Neural cell (in vitro differentiated cells): ENCODE data around the gene ZFAND2A. TPM values are rescaled to one million over a fixed set of nuclear protein-coding genes. Genes with fewer than 3 reads are reported as not detected.

Experiments used
- H2AFZ ChIP-seq: fragments of 200-600, 300-800 bp; sonication (generic), shearing (Covaris generic); 2 replicates; pipeline ENCODE4 v1.6.0; 2014; ENCODE audit warnings: low read depth, mild to moderate bottlenecking, antibody characterized with exemption, low read length, moderate library complexity
- H3F3A ChIP-seq: fragments of 200-600 bp; shearing (Covaris generic); 2 replicates; pipeline ENCODE4 v1.6.1; 2016; ENCODE audit warnings: mild to moderate bottlenecking, moderate library complexity, mixed read lengths, antibody characterized with exemption, low read length; ENCODE audit not compliant: insufficient read depth, poor library complexity, severe bottlenecking
- H3K27ac ChIP-seq: fragments of 200-600, 300-800 bp; sonication (generic), shearing (Covaris generic); 2 replicates; pipeline ENCODE4 v1.5.1; 2014; ENCODE audit warnings: mild to moderate bottlenecking, low read length, moderate library complexity
- H3K27me3 ChIP-seq: fragments of 300-800, 200-600 bp; sonication (generic), shearing (Covaris generic); 2 replicates; pipeline ENCODE4 v1.6.0; 2014; ENCODE audit warnings: mild to moderate bottlenecking, low read depth, low read length, moderate library complexity; ENCODE audit not compliant: insufficient read depth
- H3K36me3 ChIP-seq: fragments of 300-800, 200-600 bp; sonication (generic), shearing (Covaris generic); 2 replicates; pipeline ENCODE4 v1.5.1; 2014; ENCODE audit warnings: mild to moderate bottlenecking, antibody characterized with exemption, low read length, moderate library complexity; ENCODE audit not compliant: insufficient read depth
- H3K4me2 ChIP-seq: fragments of 300-800, 200-600 bp; sonication (generic), shearing (Covaris generic); 2 replicates; pipeline ENCODE4 v1.6.0; 2014; ENCODE audit warnings: mild to moderate bottlenecking, low read length
- H3K4me3 ChIP-seq: fragments of 300-800, 200-600 bp; sonication (generic), shearing (Covaris generic); 2 replicates; pipeline ENCODE4 v1.5.1; 2014; ENCODE audit warnings: mild to moderate bottlenecking, low read length, moderate library complexity
- H3K79me2 ChIP-seq: fragments of 200-600 bp; shearing (Covaris generic); replicated peaks from 2 replicates; pipeline ENCODE4 v1.6.0; 2014; ENCODE audit warnings: mild to moderate bottlenecking, low read length, moderate library complexity; ENCODE audit not compliant: insufficient read depth
- H3K9ac ChIP-seq: fragments of 300-800, 200-600 bp; sonication (generic), shearing (Covaris generic); 2 replicates; pipeline ENCODE4 v1.6.1; 2016; ENCODE audit warnings: mild to moderate bottlenecking, low read length, mixed read lengths
- H3K9me2 ChIP-seq: fragments of 200-600 bp; shearing (Covaris generic); 2 replicates; pipeline ENCODE4 v1.6.1; 2016; ENCODE audit warnings: mild to moderate bottlenecking, low read length, mixed read lengths; ENCODE audit not compliant: insufficient read depth
- H3K9me3 ChIP-seq: fragments of 200-600, 300-800 bp; sonication (generic), shearing (Covaris generic); 2 replicates; pipeline ENCODE4 v1.6.1; 2016; ENCODE audit warnings: mild to moderate bottlenecking, mixed run types, low read length, moderate library complexity, mixed read lengths
- H4K20me1 ChIP-seq: fragments of 200-600 bp; shearing (Covaris generic); 2 replicates; pipeline ENCODE4 v1.6.1; 2016; ENCODE audit warnings: mild to moderate bottlenecking, mixed run types; ENCODE audit not compliant: insufficient read depth
- CTCF ChIP-seq: fragments of 450-650 bp; IDR thresholded peaks from 2 replicates; pipeline ENCODE4 v1.5.1; 2014; ENCODE audit warnings: antibody characterized with exemption, mild to moderate bottlenecking, moderate library complexity; ENCODE audit not compliant: poor library complexity, severe bottlenecking
- EP300 ChIP-seq: fragments of 450-650 bp; conservative IDR thresholded peaks from 2 replicates; pipeline ENCODE4 v1.6.1; 2014; ENCODE audit warnings: antibody characterized with exemption, mild to moderate bottlenecking, moderate library complexity; ENCODE audit not compliant: poor library complexity, severe bottlenecking
- EZH2 ChIP-seq: fragments of 200-600, 300-800 bp; shearing (Covaris generic), sonication (generic); IDR thresholded peaks from 2 replicates; pipeline ENCODE4 v1.6.1; 2014; ENCODE audit warnings: antibody characterized with exemption, low read length, borderline replicate concordance, mild to moderate bottlenecking; ENCODE audit not compliant: insufficient read depth, poor library complexity, severe bottlenecking
- MXI1 ChIP-seq: fragments of 450-650 bp; conservative IDR thresholded peaks from 2 replicates; pipeline ENCODE4 v1.6.1; 2014; ENCODE audit warnings: antibody characterized with exemption, mild to moderate bottlenecking; ENCODE audit not compliant: poor library complexity, severe bottlenecking
- POLR2AphosphoS5 ChIP-seq: IDR thresholded peaks from 2 replicates; pipeline ENCODE4 v1.6.1; 2012
- RAD21 ChIP-seq: fragments of 450-650 bp; conservative IDR thresholded peaks from 2 replicates; pipeline ENCODE4 v1.6.1; 2014; ENCODE audit warnings: antibody characterized with exemption, mild to moderate bottlenecking, moderate library complexity
- REST ChIP-seq: IDR thresholded peaks from 2 replicates; pipeline ENCODE4 v1.6.1; 2012; ENCODE audit warnings: borderline replicate concordance
- SMC3 ChIP-seq: fragments of 450-650 bp; conservative IDR thresholded peaks from 2 replicates; pipeline ENCODE4 v1.6.1; 2014; ENCODE audit warnings: antibody characterized with exemption, mild to moderate bottlenecking, moderate library complexity; ENCODE audit not compliant: poor library complexity
- TAF1 ChIP-seq: IDR thresholded peaks from 2 replicates; pipeline ENCODE4 v1.6.1; 2012; ENCODE audit warnings: low read depth
- polyA plus RNA-seq: library from polyadenylated mRNA; depleted of rRNA; stranded (reverse); fragments of >200 nt; gene quantifications from 2 replicates; pipeline ENCODE4 v1.2.3, GENCODE V29; 2014

The ZFAND2A gene
- polyA plus RNA-seq, 1 donor from 2014 or later = 69.9 TPM

GRCh38 chr7:1175967-1176851 is 16.2 kb upstream of the ZFAND2A start:
- Histone ChIP-seq H3K9ac (no peak overlapping the region), H3K27me3 (no peaks in the 10 kb centered on the region), H3K27ac (no peak overlapping the region), H3K9me2 (no peaks in the 10 kb centered on the region), H3K4me2 (no peak overlapping the region), H3K4me3 (no peak overlapping the region), H3F3A (no peaks in the 10 kb centered on the region), H3K79me2 (no peaks in the 10 kb centered on the region), H2AFZ (no peak overlapping the region), H3K36me3 (no peaks in the 10 kb centered on the region), H4K20me1 (no peaks in the 10 kb centered on the region), H3K9me3 (peaks cover 3% of the 10 kb centered on the region)
- TF ChIP-seq CTCF (peak; percentile 56), REST (no peak), MXI1 (no peak), EP300 (no peak), RAD21 (peak; percentile 45), TAF1 (no peak), SMC3 (peak; percentile 33), EZH2 (no peak), POLR2AphosphoS5 (no peak)

GRCh38 chr7:1175597-1175966 is 15.6 kb upstream of the ZFAND2A start:
- peaks cover 3% of the 10 kb centered on the region for H3K9me3 ChIP-seq
- no peak for TF ChIP-seq POLR2AphosphoS5
- TF ChIP-seq REST = no peak
- no peak for TF ChIP-seq TAF1
- TF ChIP-seq SMC3 = no peak
- no peak for TF ChIP-seq EP300
- TF ChIP-seq EZH2 = no peak
- no peak for TF ChIP-seq MXI1
- TF ChIP-seq RAD21 = no peak
- no peak for TF ChIP-seq CTCF
- H3K36me3 ChIP-seq = no peaks in the 10 kb centered on the region
- H2AFZ ChIP-seq = no peak overlapping the region
- no peaks in the 10 kb centered on the region for H3K79me2 ChIP-seq
- H3K4me3 ChIP-seq = no peak overlapping the region
- no peaks in the 10 kb centered on the region for H3K9me2 ChIP-seq
- no peak overlapping the region for H3K4me2 ChIP-seq
- H3K27ac ChIP-seq = no peak overlapping the region
- H3F3A ChIP-seq = no peaks in the 10 kb centered on the region
- no peaks in the 10 kb centered on the region for H3K27me3 ChIP-seq
- H4K20me1 ChIP-seq = no peaks in the 10 kb centered on the region
- no peak overlapping the region for H3K9ac ChIP-seq
